ENCODE results near the gene ADGRL3. TPM values are rescaled to one million over a fixed set of nuclear protein-coding genes. Genes with fewer than 3 reads are reported as not detected.

The ADGRL3 gene
- total RNA-seq, 1 donor from 2014 or later: 0.12 TPM

GRCh38 chr4:61301271-61301670 lies 101.1 kb downstream of the ADGRL3 start:
- no peak for TF ChIP-seq CTCF (conservative IDR thresholded peaks at IDR 0.05; ENCODE audit: low read depth, low read length)
- H3K4me3 ChIP-seq (ENCODE audit: low read depth, low read length): no peak overlapping the region
- no peak for DNase-seq (ENCODE audit: low read depth)

- no peak for DNase-seq (ENCODE audit: low read depth)
- no peak overlapping the region for H3K4me3 ChIP-seq (ENCODE audit: low read depth, low read length)
- no peak for TF ChIP-seq CTCF (conservative IDR thresholded peaks at IDR 0.05; ENCODE audit: low read depth, low read length)
Observed at GRCh38 chr4:61308033-61308432, 107.9 kb downstream of the ADGRL3 start.

- no peak for TF ChIP-seq CTCF (conservative IDR thresholded peaks at IDR 0.05; ENCODE audit: low read depth, low read length)
- H3K4me3 ChIP-seq (ENCODE audit: low read depth, low read length): no peak overlapping the region
- DNase-seq (ENCODE audit: low read depth): no peak
Observed at GRCh38 chr4:61309616-61310015, 109.5 kb downstream of the ADGRL3 start.

- no peak overlapping the region for H3K4me3 ChIP-seq (ENCODE audit: low read depth, low read length)
- TF ChIP-seq CTCF (conservative IDR thresholded peaks at IDR 0.05; ENCODE audit: low read depth, low read length): no peak
- DNase-seq (ENCODE audit: low read depth): no peak
Observed at GRCh38 chr4:61312526-61312925, 112.4 kb downstream of the ADGRL3 start.

- DNase-seq (ENCODE audit: low read depth): no peak
- H3K4me3 ChIP-seq (ENCODE audit: low read depth, low read length): no peak overlapping the region
- no peak for TF ChIP-seq CTCF (conservative IDR thresholded peaks at IDR 0.05; ENCODE audit: low read depth, low read length)
Observed at GRCh38 chr4:61318431-61318830, 118.3 kb downstream of the ADGRL3 start.

GRCh38 chr4:61319156-61319555 lies 119.0 kb downstream of the ADGRL3 start:
- no peak for DNase-seq (ENCODE audit: low read depth)
- H3K4me3 ChIP-seq (ENCODE audit: low read depth, low read length): no peak overlapping the region
- TF ChIP-seq CTCF (conservative IDR thresholded peaks at IDR 0.05; ENCODE audit: low read depth, low read length): no peak

- H3K4me3 ChIP-seq (ENCODE audit: low read depth, low read length): no peak overlapping the region
- no peak for TF ChIP-seq CTCF (conservative IDR thresholded peaks at IDR 0.05; ENCODE audit: low read depth, low read length)
- DNase-seq (ENCODE audit: low read depth): no peak
Observed at GRCh38 chr4:61320154-61320553, 120.0 kb downstream of the ADGRL3 start.

All from epithelial cell of proximal tubule (primary cell).